H1 (cell line): Measurements from ENCODE around the gene PTPRT. TPM values are rescaled to one million over a fixed set of nuclear protein-coding genes. Genes with fewer than 3 reads are reported as not detected.

Source experiments
- CTCF ChIA-PET: fragments of 300-600 bp; sonication (Branson Sonifier 250); formaldehyde crosslinking; loops from one replicate; lab custom pipeline; 2021; ENCODE audit not compliant: partially characterized antibody; lab: Charles Lee
- POLR2A ChIA-PET: fragments of 300-600 bp; sonication (Branson Sonifier 250); formaldehyde crosslinking; loops from one replicate; lab custom pipeline; 2021; ENCODE audit warnings: inconsistent platforms; ENCODE audit not compliant: partially characterized antibody; lab: Charles Lee
- DNase-seq, 2 experiments: peaks; one replicate each; pipeline versions ENCODE4 v3.0.0 to v3.0.0-alpha.2; 2010 to 2022; ENCODE audit warnings: low spot score in 2 of 2, low read depth in 1 of 2, mixed read lengths in 1 of 2
- FAIRE-seq: peaks from 2 replicates; lab custom pipeline; 2011; peaks lifted over from hg19 to GRCh38; lab: Jason Lieb, UNC
- H2AFZ ChIP-seq: 2 replicates; pipeline ENCODE4 v1.8.1; 2012; ENCODE audit warnings: low read length, inconsistent platforms
- H2AK5ac ChIP-seq: 2 replicates; pipeline ENCODE4 v1.6.1; 2013; ENCODE audit warnings: low read depth, low read length
- H2BK120ac ChIP-seq: replicated peaks from 2 replicates; pipeline ENCODE3; 2013; ENCODE audit warnings: low read depth, low read length, inconsistent platforms
- H2BK12ac ChIP-seq: 2 replicates; pipeline ENCODE4 v1.6.1; 2013; ENCODE audit warnings: low read depth, low read length
- H2BK15ac ChIP-seq: 2 replicates; pipeline ENCODE4 v1.6.1; 2013; ENCODE audit warnings: low read length
- H2BK20ac ChIP-seq: 2 replicates; pipeline ENCODE4 v1.6.1; 2013; ENCODE audit warnings: low read length
- H2BK5ac ChIP-seq: 2 replicates; pipeline ENCODE4 v1.6.1; 2013; ENCODE audit warnings: low read depth, low read length
- H3K14ac ChIP-seq: 2 replicates; pipeline ENCODE4 v1.6.1; 2013; ENCODE audit warnings: inconsistent platforms; ENCODE audit not compliant: insufficient read length
- H3K18ac ChIP-seq: 2 replicates; pipeline ENCODE4 v1.6.1; 2013; ENCODE audit warnings: low read length; ENCODE audit errors: extremely low read depth
- H3K23ac ChIP-seq: 2 replicates; pipeline ENCODE4 v1.6.1; 2013; ENCODE audit warnings: inconsistent platforms; ENCODE audit not compliant: insufficient read length
- H3K23me2 ChIP-seq: 2 replicates; pipeline ENCODE4 v1.6.1; 2013; ENCODE audit warnings: low read depth, low read length
- H3K27ac ChIP-seq: 2 replicates; pipeline ENCODE4 v1.6.1; 2011; ENCODE audit warnings: low read depth, low read length, inconsistent platforms
- H3K27me3 ChIP-seq, 4 experiments: replicated peaks in 1 of 4; 1 replicate in 1 of 4; 2 replicates in 3 of 4; pipeline versions ENCODE4 v1.6.1 to v1.8.1; 2011 to 2013; ENCODE audit warnings: low read length in 3 of 4, mild to moderate bottlenecking in 3 of 4, inconsistent platforms in 2 of 4, mixed read lengths in 2 of 4, moderate library complexity in 1 of 4; ENCODE audit not compliant: control insufficient read depth in 3 of 4, insufficient read depth in 3 of 4; ENCODE audit errors: extremely low read depth in 1 of 4
- H3K36me3 ChIP-seq, 4 experiments: 2 replicates each; pipeline versions ENCODE4 v1.6.1 to v1.8.1; 2011 to 2013; ENCODE audit warnings: mild to moderate bottlenecking in 4 of 4, low read length in 3 of 4, moderate library complexity in 2 of 4, control low read depth in 1 of 4, inconsistent platforms in 1 of 4; ENCODE audit not compliant: insufficient read depth in 4 of 4, control insufficient read depth in 2 of 4
- H3K4ac ChIP-seq: replicated peaks from 2 replicates; pipeline ENCODE3; 2013; ENCODE audit warnings: low read length, low read depth, mixed read lengths, inconsistent platforms; ENCODE audit not compliant: insufficient read length
- H3K4me1 ChIP-seq, 4 experiments: replicated peaks in 1 of 4; 1 replicate in 1 of 4; 2 replicates in 3 of 4; pipeline versions ENCODE4 v1.6.1 to v1.8.1; 2011 to 2013; ENCODE audit warnings: low read length in 3 of 4, inconsistent platforms in 2 of 4, mixed read lengths in 1 of 4; ENCODE audit not compliant: insufficient read depth in 4 of 4, control insufficient read depth in 3 of 4
- H3K4me2 ChIP-seq, 2 experiments: 2 replicates each; pipeline versions ENCODE4 v1.6.1 to v1.8.1; 2011 to 2013; ENCODE audit warnings: low read depth in 2 of 2, low read length in 2 of 2, control low read depth in 1 of 2, inconsistent platforms in 1 of 2, mild to moderate bottlenecking in 1 of 2; ENCODE audit not compliant: insufficient read depth in 1 of 2
- H3K4me3 ChIP-seq, 4 experiments: fragments of 200-600, 300-600 bp in 1 of 4; sonication (generic), shearing (Covaris generic), sonication (Bioruptor Twin) in 1 of 4; 2 replicates each; pipeline versions ENCODE4 v1.5.1 to v1.8.1; 2011 to 2016; ENCODE audit warnings: low read length in 4 of 4, low read depth in 3 of 4, control low read depth in 2 of 4, inconsistent platforms in 2 of 4, mild to moderate bottlenecking in 2 of 4, mixed read lengths in 1 of 4, moderate library complexity in 1 of 4; ENCODE audit not compliant: insufficient read depth in 2 of 4; ENCODE audit errors: extremely low read depth in 1 of 4
- H3K56ac ChIP-seq: replicated peaks from 2 replicates; pipeline ENCODE3; 2013; ENCODE audit warnings: low read depth, mild to moderate bottlenecking, mixed read lengths, low read length, inconsistent platforms; ENCODE audit not compliant: insufficient read length
- H3K79me1 ChIP-seq: 2 replicates; pipeline ENCODE4 v1.6.1; 2013; ENCODE audit warnings: low read depth, low read length, control low read depth
- H3K79me2 ChIP-seq, 2 experiments: 2 replicates each; pipeline versions ENCODE4 v1.6.1 to v1.8.1; 2012 to 2013; ENCODE audit warnings: low read length in 2 of 2, mild to moderate bottlenecking in 2 of 2, inconsistent platforms in 1 of 2; ENCODE audit not compliant: insufficient read depth in 2 of 2, control insufficient read depth in 1 of 2
- H3K9ac ChIP-seq, 4 experiments: replicated peaks in 1 of 4; 1 replicate in 1 of 4; 2 replicates in 3 of 4; pipeline versions ENCODE4 v1.6.1 to v1.8.1; 2011 to 2013; ENCODE audit warnings: low read depth in 3 of 4, low read length in 3 of 4, control low read depth in 2 of 4, mild to moderate bottlenecking in 2 of 4, moderate library complexity in 2 of 4, inconsistent platforms in 1 of 4; ENCODE audit errors: extremely low read depth in 1 of 4
- H3K9me3 ChIP-seq, 2 experiments: 2 replicates each; pipeline versions ENCODE4 v1.6.1 to v1.8.1; 2012 to 2013; ENCODE audit warnings: mild to moderate bottlenecking in 2 of 2, moderate library complexity in 2 of 2, control low read depth in 1 of 2, inconsistent platforms in 1 of 2, low read depth in 1 of 2, low read length in 1 of 2, mixed read lengths in 1 of 2; ENCODE audit not compliant: insufficient read depth in 2 of 2
- H4K20me1 ChIP-seq, 2 experiments: replicated peaks in 1 of 2; 2 replicates each; pipeline versions ENCODE3 to v1.8.1; 2011 to 2013; ENCODE audit warnings: inconsistent platforms in 2 of 2, low read length in 2 of 2, mild to moderate bottlenecking in 1 of 2; ENCODE audit not compliant: insufficient read depth in 2 of 2, control insufficient read depth in 1 of 2
- H4K5ac ChIP-seq: 2 replicates; pipeline ENCODE4 v1.6.1; 2013; ENCODE audit warnings: low read length, low read depth, mixed read lengths, inconsistent platforms; ENCODE audit not compliant: insufficient read length
- H4K8ac ChIP-seq: 2 replicates; pipeline ENCODE4 v1.8.0; 2013; ENCODE audit warnings: mild to moderate bottlenecking, moderate library complexity, low read length, inconsistent platforms; ENCODE audit not compliant: insufficient read depth; ENCODE audit errors: extremely low read depth
- H4K91ac ChIP-seq: replicated peaks from 2 replicates; pipeline ENCODE3; 2013; ENCODE audit warnings: low read length, mixed read lengths, inconsistent platforms; ENCODE audit not compliant: insufficient read length
- ATF3 ChIP-seq: IDR thresholded peaks from 2 replicates; pipeline ENCODE4 v1.6.1; 2011; ENCODE audit warnings: low read depth, mild to moderate bottlenecking, low read length; ENCODE audit not compliant: insufficient read depth
- BRCA1 ChIP-seq: IDR thresholded peaks from 2 replicates; pipeline ENCODE4 v1.6.1; 2012; ENCODE audit warnings: low read depth, low read length, improper control_type of control experiment
- KDM1A ChIP-seq: fragments of 200-600, 300-600 bp; sonication (generic); IDR thresholded peaks from 2 replicates; pipeline ENCODE4 v1.7.1; 2016; ENCODE audit warnings: mild to moderate bottlenecking, low read length, borderline replicate concordance
- SUZ12 ChIP-seq: fragments of 200-600 bp; sonication (generic); IDR thresholded peaks from 2 replicates; pipeline ENCODE4 v1.6.1; 2012; ENCODE audit warnings: mild to moderate bottlenecking, inconsistent platforms, low read length, moderate library complexity, mixed read lengths
- TAF1 ChIP-seq: IDR thresholded peaks from 2 replicates; pipeline ENCODE4 v1.6.1; 2011; ENCODE audit warnings: mild to moderate bottlenecking, low read depth, low read length
- YY1 ChIP-seq: IDR thresholded peaks from 2 replicates; pipeline ENCODE4 v1.6.1; 2011; ENCODE audit warnings: low read depth, mild to moderate bottlenecking, low read length
- WGBS, 2 experiments: shearing (Covaris generic) in 1 of 2; methylation state at CpG; one replicate each; pipeline versions ENCODE4 v1.1.6 to v1.1.7; 2013 to 2015; ENCODE audit warnings: low lambda C conversion rate in 2 of 2, mixed read lengths in 2 of 2, inconsistent platforms in 1 of 2, low coverage in 1 of 2, missing lambda C conversion rate in 1 of 2; ENCODE audit not compliant: insufficient replicate concordance in 2 of 2, insufficient coverage in 1 of 2, insufficient read length in 1 of 2; ENCODE audit errors: extremely low coverage in 1 of 2, missing lambda C conversion rate in 1 of 2; 5-methylcytosine and 5-hydroxymethylcytosine counted together
- polyA plus RNA-seq, 7 experiments: library from polyadenylated mRNA; depleted of rRNA in 3 of 7; stranded (reverse) in 5 of 7; unstranded in 2 of 7; fragments of >200 nt in 5 of 7; fragments of 200-250 nt in 2 of 7; gene quantifications; 1 replicate in 5 of 7; 2 replicates in 1 of 7; 4 replicates in 1 of 7; pipeline versions ENCODE4 v1.2.1 to v1.2.3, GENCODE V29; 2011 to 2013; ENCODE audit warnings: missing spikeins in 2 of 7, mixed read lengths in 2 of 7
- total RNA-seq: library from RNA; stranded (reverse); fragmentation: NEBNext Ultra II Directional; extraction: Animal tissue kit (Norgen Biotek cat#: 25700); gene quantifications from 2 replicates; pipeline ENCODE4 v1.2.1, GENCODE V29; 2021

Gene PTPRT
- total and polyA plus RNA-seq, 2 of the 8 experiments (the other 6 are each of a cell fraction or from before 2014, with no cell fraction given) = 0.33 to 1.8 TPM

GRCh38 chr20:42945234-42945994, 244.3 kb downstream of the PTPRT start:
- no peak overlapping the region for H3K9ac ChIP-seq
- H4K91ac ChIP-seq = no peak overlapping the region
- ChIA-PET CTCF (interaction anchor here (0.6 to 1.6 kb wide), 3 partner anchors 11 to 39 kb away, joined by 3 to 4 read pairs (median 4); no protein-coding TSS in a partner anchor), POLR2A (no interaction called here)
- no peak overlapping the region for H2BK120ac ChIP-seq
- no peaks in the 10 kb centered on the region for H3K36me3 ChIP-seq
- H2AK5ac ChIP-seq = no peak overlapping the region
- H3K4me1 ChIP-seq = no peaks in the 10 kb centered on the region
- H2BK5ac ChIP-seq = no peak overlapping the region
- no peak overlapping the region for H3K18ac ChIP-seq
- TF ChIP-seq YY1 (no peak), KDM1A (no peak), ATF3 (no peak), TAF1 (no peak), BRCA1 (no peak), SUZ12 (no peak)
- no peaks in the 10 kb centered on the region for H3K23me2 ChIP-seq
- no peak overlapping the region for H3K27ac ChIP-seq
- H3K14ac ChIP-seq = no peak overlapping the region
- no peak for FAIRE-seq
- H2AFZ ChIP-seq = no peak overlapping the region
- DNase-seq = no peak
- no peaks in the 10 kb centered on the region for H3K79me2 ChIP-seq
- no peak overlapping the region for H4K5ac ChIP-seq
- no peaks in the 10 kb centered on the region for H3K9me3 ChIP-seq
- H3K4me3 ChIP-seq = no peak overlapping the region
- H3K4me2 ChIP-seq = no peak overlapping the region
- H3K4ac ChIP-seq = no peak overlapping the region
- H2BK12ac ChIP-seq = no peak overlapping the region
- no peak overlapping the region for H2BK20ac ChIP-seq
- H4K8ac ChIP-seq = no peak overlapping the region
- H3K56ac ChIP-seq = no peak overlapping the region
- H3K23ac ChIP-seq = no peak overlapping the region
- H4K20me1 ChIP-seq = no peaks in the 10 kb centered on the region
- H3K27me3 ChIP-seq = no peaks in the 10 kb centered on the region
- 87% methylated on average over 10 of the region's 10 CpGs; no CpG with 5 or more reads in 1 of the 2 experiments for WGBS, 2 experiments
- no peaks in the 10 kb centered on the region for H3K79me1 ChIP-seq
- H2BK15ac ChIP-seq = no peak overlapping the region
